Mesenchymal stem cell (in vitro differentiated cells and primary cell): ENCODE data around the gene TCHP.
A peak's percentile ranks its signal among the peaks of the same experiment; 100 is the strongest.

ENCODE experiments used
- DNase-seq: peaks from one replicate; pipeline ENCODE4 v3.0.0-alpha.2; 2013
- H2AFZ ChIP-seq: one replicate; pipeline ENCODE4 v1.6.1; 2013; ENCODE audit warnings: low read depth, mild to moderate bottlenecking, control low read depth, inconsistent platforms, low read length, moderate library complexity
- H2AK5ac ChIP-seq: 2 replicates; pipeline ENCODE4 v1.6.1; 2013; ENCODE audit warnings: low read length, moderate library complexity, mild to moderate bottlenecking, inconsistent platforms; ENCODE audit not compliant: severe bottlenecking
- H2BK120ac ChIP-seq: one replicate; pipeline ENCODE4 v1.6.1; 2013; ENCODE audit warnings: low read depth, mild to moderate bottlenecking, inconsistent platforms, low read length, moderate library complexity
- H2BK12ac ChIP-seq, 2 experiments: one replicate each; pipeline ENCODE4 v1.6.1; 2013; ENCODE audit warnings: inconsistent platforms in 2 of 2, low read length in 2 of 2, mild to moderate bottlenecking in 2 of 2, moderate library complexity in 2 of 2, control low read depth in 1 of 2
- H2BK15ac ChIP-seq: one replicate; pipeline ENCODE4 v1.6.1; 2013; ENCODE audit warnings: mild to moderate bottlenecking, low read depth, inconsistent platforms; ENCODE audit not compliant: poor library complexity, severe bottlenecking
- H2BK5ac ChIP-seq: 2 replicates; pipeline ENCODE4 v1.6.1; 2013; ENCODE audit warnings: low read depth, mild to moderate bottlenecking, low read length, control low read depth, inconsistent platforms; ENCODE audit not compliant: poor library complexity, severe bottlenecking
- H3K14ac ChIP-seq, 2 experiments: one replicate each; pipeline ENCODE4 v1.6.1; 2013; ENCODE audit warnings: inconsistent platforms in 2 of 2, low read length in 2 of 2, control low read depth in 1 of 2, mild to moderate bottlenecking in 1 of 2, moderate library complexity in 1 of 2
- H3K18ac ChIP-seq, 2 experiments: one replicate each; pipeline ENCODE4 v1.6.1; 2013; ENCODE audit warnings: inconsistent platforms in 2 of 2, low read length in 2 of 2, control low read depth in 1 of 2, low read depth in 1 of 2, mild to moderate bottlenecking in 1 of 2
- H3K23ac ChIP-seq, 2 experiments: one replicate each; pipeline ENCODE4 v1.6.1; 2013; ENCODE audit warnings: inconsistent platforms in 2 of 2, low read length in 2 of 2, mild to moderate bottlenecking in 2 of 2, moderate library complexity in 2 of 2, control low read depth in 1 of 2
- H3K27ac ChIP-seq: 2 replicates; pipeline ENCODE4 v1.5.1; 2013; ENCODE audit warnings: mild to moderate bottlenecking, moderate library complexity, low read length, control low read depth, inconsistent platforms; ENCODE audit not compliant: poor library complexity, severe bottlenecking
- H3K27me3 ChIP-seq, 2 experiments: 2 replicates each; pipeline versions ENCODE4 v1.6.1 to v1.7.0; 2013; ENCODE audit warnings: low read length in 2 of 2, mild to moderate bottlenecking in 2 of 2, moderate library complexity in 2 of 2, control low read depth in 1 of 2, inconsistent platforms in 1 of 2; ENCODE audit not compliant: control insufficient read depth in 1 of 2, insufficient read depth in 1 of 2
- H3K36me3 ChIP-seq, 2 experiments: 2 replicates each; pipeline versions ENCODE4 v1.6.1 to v1.7.0; 2013; ENCODE audit warnings: low read length in 2 of 2, control low read depth in 1 of 2, inconsistent platforms in 1 of 2, low read depth in 1 of 2, mild to moderate bottlenecking in 1 of 2; ENCODE audit not compliant: insufficient read depth in 2 of 2, control insufficient read depth in 1 of 2
- H3K4ac ChIP-seq, 2 experiments: one replicate each; pipeline ENCODE4 v1.6.1; 2013; ENCODE audit warnings: inconsistent platforms in 2 of 2, low read length in 2 of 2, mild to moderate bottlenecking in 2 of 2, moderate library complexity in 2 of 2, control low read depth in 1 of 2, low read depth in 1 of 2
- H3K4me1 ChIP-seq: 2 replicates; pipeline ENCODE4 v1.6.1; 2013; ENCODE audit warnings: low read depth, low read length, control low read depth; ENCODE audit not compliant: control insufficient read depth, insufficient read depth
- H3K4me2 ChIP-seq: 2 replicates; pipeline ENCODE4 v1.6.1; 2013; ENCODE audit warnings: low read length, mild to moderate bottlenecking, inconsistent platforms; ENCODE audit not compliant: poor library complexity, severe bottlenecking
- H3K4me3 ChIP-seq, 2 experiments: 2 replicates each; pipeline versions ENCODE4 v1.5.1 to v1.7.0; 2013; ENCODE audit warnings: low read length in 2 of 2, mild to moderate bottlenecking in 2 of 2, control low read depth in 1 of 2, low read depth in 1 of 2; ENCODE audit not compliant: insufficient read depth in 1 of 2
- H3K79me1 ChIP-seq: replicated peaks from 2 replicates; pipeline ENCODE4 v1.6.1; 2013; ENCODE audit warnings: mild to moderate bottlenecking, control low read depth, low read length, inconsistent platforms; ENCODE audit not compliant: poor library complexity, severe bottlenecking
- H3K9ac ChIP-seq: 2 replicates; pipeline ENCODE4 v1.7.0; 2013; ENCODE audit warnings: mild to moderate bottlenecking, low read length, moderate library complexity
- H3K9me3 ChIP-seq: 2 replicates; pipeline ENCODE4 v1.7.0; 2013; ENCODE audit warnings: mild to moderate bottlenecking, low read length; ENCODE audit not compliant: control insufficient read depth
- H4K8ac ChIP-seq: one replicate; pipeline ENCODE4 v1.6.1; 2013; ENCODE audit warnings: inconsistent platforms, mild to moderate bottlenecking, low read length, moderate library complexity
- H4K91ac ChIP-seq: one replicate; pipeline ENCODE4 v1.6.1; 2013; ENCODE audit warnings: mild to moderate bottlenecking, low read length, inconsistent platforms
- WGBS: methylation state at CpG from one replicate; pipeline ENCODE4 v1.1.7; 2013; ENCODE audit warnings: mixed read lengths; 5-methylcytosine and 5-hydroxymethylcytosine counted together

TCHP gene

GRCh38 chr12:109912855-109913321 is 12.8 kb downstream of the TCHP start:
- no peak overlapping the region for H3K4me2 ChIP-seq
- H2AFZ ChIP-seq: no peak overlapping the region
- H2BK12ac ChIP-seq: no peak overlapping the region
- DNase-seq: no peak
- no peak overlapping the region for H2BK15ac ChIP-seq
- 82% methylated on average over 12 of the region's 12 CpGs for WGBS
- H3K27me3 ChIP-seq: no peaks in the 10 kb centered on the region
- peaks cover 1% of the 10 kb centered on the region for H3K4me1 ChIP-seq
- H3K27ac ChIP-seq: no peak overlapping the region
- no peak overlapping the region for H4K8ac ChIP-seq
- H3K18ac ChIP-seq: no peak overlapping the region
- no peak overlapping the region for H2AK5ac ChIP-seq
- H3K4me3 ChIP-seq: no peak overlapping the region
- H4K91ac ChIP-seq: no peak overlapping the region
- no peak overlapping the region for H3K9ac ChIP-seq
- H3K14ac ChIP-seq: no peak overlapping the region
- H2BK120ac ChIP-seq: no peak overlapping the region
- no peak overlapping the region for H2BK5ac ChIP-seq
- H3K36me3 ChIP-seq: peaks cover 57 to 98% of the 10 kb centered on the region in 2 experiments
- peaks cover 2% of the 10 kb centered on the region for H3K79me1 ChIP-seq
- no peak overlapping the region for H3K23ac ChIP-seq
- no peak overlapping the region for H3K4ac ChIP-seq
- no peaks in the 10 kb centered on the region for H3K9me3 ChIP-seq

DNA sequence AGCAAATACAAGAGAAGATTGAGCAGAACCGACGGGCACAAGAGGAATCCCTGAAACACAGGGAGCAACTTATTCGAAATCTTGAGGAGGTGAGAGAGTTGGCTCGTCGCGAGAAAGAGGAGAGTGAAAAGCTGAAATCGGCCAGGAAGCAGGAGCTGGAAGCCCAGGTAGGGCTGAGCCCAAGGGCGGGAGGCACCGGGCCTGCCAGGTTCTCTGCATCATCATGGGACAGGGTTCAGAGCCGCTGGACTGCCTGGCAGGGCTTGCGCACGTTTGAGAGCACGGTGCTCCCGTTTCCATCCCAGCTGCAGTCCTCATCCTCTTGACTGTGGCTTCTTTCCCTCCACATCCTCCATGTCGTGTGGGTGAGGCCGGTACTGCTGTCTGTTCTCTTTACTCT is 14.4 kb downstream of the TCHP start:
- no peak overlapping the region for H2BK15ac ChIP-seq
- no peak overlapping the region for H4K91ac ChIP-seq
- no peak overlapping the region for H2BK120ac ChIP-seq
- H2BK12ac ChIP-seq: no peak overlapping the region
- H2AFZ ChIP-seq: no peak overlapping the region
- no peak for DNase-seq
- H3K23ac ChIP-seq: peak overlapping the region in 1 of 2 experiments; percentile 24
- peaks cover 2% of the 10 kb centered on the region for H3K79me1 ChIP-seq
- no peak overlapping the region for H3K14ac ChIP-seq
- no peak overlapping the region for H4K8ac ChIP-seq
- no peak overlapping the region for H3K4me2 ChIP-seq
- no peak overlapping the region for H2AK5ac ChIP-seq
- peaks cover 54 to 91% of the 10 kb centered on the region in 2 experiments for H3K36me3 ChIP-seq
- H3K18ac ChIP-seq: no peak overlapping the region
- H3K4ac ChIP-seq: no peak overlapping the region
- H3K9me3 ChIP-seq: no peaks in the 10 kb centered on the region
- no peak overlapping the region for H3K27ac ChIP-seq
- H3K9ac ChIP-seq: no peak overlapping the region
- peaks cover 1% of the 10 kb centered on the region for H3K4me1 ChIP-seq
- 98% methylated on average over 16 of the region's 16 CpGs for WGBS
- no peak overlapping the region for H2BK5ac ChIP-seq
- H3K4me3 ChIP-seq: no peak overlapping the region
- no peaks in the 10 kb centered on the region for H3K27me3 ChIP-seq

- DNase-seq: no peak
- Histone ChIP-seq H4K8ac (no peak overlapping the region), H3K4me3 (no peak overlapping the region), H3K27ac (no peak overlapping the region), H3K14ac (no peak overlapping the region), H3K23ac (no peak overlapping the region), H2BK120ac (no peak overlapping the region), H3K9ac (no peak overlapping the region), H2BK15ac (no peak overlapping the region), H3K4ac (no peak overlapping the region), H2AFZ (no peak overlapping the region), H3K36me3 (peaks cover 52 to 92% of the 10 kb centered on the region in 2 experiments), H3K79me1 (peaks cover 2% of the 10 kb centered on the region), H4K91ac (no peak overlapping the region), H2BK5ac (no peak overlapping the region), H3K9me3 (no peaks in the 10 kb centered on the region), H3K18ac (no peak overlapping the region), H3K4me2 (no peak overlapping the region), H2BK12ac (no peak overlapping the region), H3K4me1 (no peaks in the 10 kb centered on the region), H3K27me3 (no peaks in the 10 kb centered on the region), H2AK5ac (no peak overlapping the region)
- 91% methylated on average over 26 of the region's 26 CpGs for WGBS
Observed at GRCh38 chr12:109915171-109916040, 15.3 kb downstream of the TCHP start.

GRCh38 chr12:109916045-109916444 is 16.0 kb downstream of the TCHP start:
- no peak overlapping the region for H2BK15ac ChIP-seq
- H3K4me1 ChIP-seq: no peaks in the 10 kb centered on the region
- no peak overlapping the region for H2BK12ac ChIP-seq
- H3K27ac ChIP-seq: no peak overlapping the region
- no peak for DNase-seq
- H2BK5ac ChIP-seq: no peak overlapping the region
- H2BK120ac ChIP-seq: no peak overlapping the region
- H3K9me3 ChIP-seq: no peaks in the 10 kb centered on the region
- no peak overlapping the region for H3K14ac ChIP-seq
- H3K4me2 ChIP-seq: no peak overlapping the region
- peaks cover 2% of the 10 kb centered on the region for H3K79me1 ChIP-seq
- no peak overlapping the region for H4K91ac ChIP-seq
- H3K36me3 ChIP-seq: peaks cover 56 to 92% of the 10 kb centered on the region in 2 experiments
- WGBS: 95% methylated on average over 4 of the region's 4 CpGs
- H2AFZ ChIP-seq: no peak overlapping the region
- H3K23ac ChIP-seq: no peak overlapping the region
- no peak overlapping the region for H3K4ac ChIP-seq
- no peaks in the 10 kb centered on the region for H3K27me3 ChIP-seq
- no peak overlapping the region for H4K8ac ChIP-seq
- no peak overlapping the region for H2AK5ac ChIP-seq
- H3K4me3 ChIP-seq: no peak overlapping the region
- H3K9ac ChIP-seq: no peak overlapping the region
- H3K18ac ChIP-seq: no peak overlapping the region
